NB4 (cell line): ENCODE results near the gene EFCC1.
A peak's percentile ranks its signal among the peaks of the same experiment; 100 is the strongest.

ENCODE experiments used
- DNase-seq: peaks from one replicate; pipeline ENCODE4 v3.0.0; 2010; ENCODE audit warnings: low read depth
- H3K4me3 ChIP-seq: one replicate; pipeline ENCODE4 v1.5.1; 2011; ENCODE audit warnings: mild to moderate bottlenecking, low read depth, low read length, moderate library complexity
- MYC ChIP-seq: IDR thresholded peaks from 2 replicates; pipeline ENCODE4 v1.6.1; 2011; ENCODE audit warnings: low read depth, low read length
- POLR2A ChIP-seq: IDR thresholded peaks from 2 replicates; pipeline ENCODE4 v1.6.1; 2011; ENCODE audit warnings: mild to moderate bottlenecking; ENCODE audit not compliant: insufficient read length; ENCODE audit errors: extremely low read depth
- TF ChIP-seq, protein P1 (sequence below): IDR thresholded peaks from 2 replicates; pipeline ENCODE4 v1.6.1; 2011; ENCODE audit warnings: low read depth, low read length
- TF ChIP-seq, protein P2 (sequence below): IDR thresholded peaks from one replicate; pipeline ENCODE4 v1.5.1; 2012; ENCODE audit warnings: low read depth, low read length

EFCC1 gene

GRCh38 chr3:129070086-129070885 is 69.2 kb downstream of the EFCC1 start:
- no peak overlapping the region for H3K4me3 ChIP-seq
- TF ChIP-seq, protein P1, sequence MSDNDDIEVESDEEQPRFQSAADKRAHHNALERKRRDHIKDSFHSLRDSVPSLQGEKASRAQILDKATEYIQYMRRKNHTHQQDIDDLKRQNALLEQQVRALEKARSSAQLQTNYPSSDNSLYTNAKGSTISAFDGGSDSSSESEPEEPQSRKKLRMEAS, result peak; percentile 32
- TF ChIP-seq, protein P2, sequence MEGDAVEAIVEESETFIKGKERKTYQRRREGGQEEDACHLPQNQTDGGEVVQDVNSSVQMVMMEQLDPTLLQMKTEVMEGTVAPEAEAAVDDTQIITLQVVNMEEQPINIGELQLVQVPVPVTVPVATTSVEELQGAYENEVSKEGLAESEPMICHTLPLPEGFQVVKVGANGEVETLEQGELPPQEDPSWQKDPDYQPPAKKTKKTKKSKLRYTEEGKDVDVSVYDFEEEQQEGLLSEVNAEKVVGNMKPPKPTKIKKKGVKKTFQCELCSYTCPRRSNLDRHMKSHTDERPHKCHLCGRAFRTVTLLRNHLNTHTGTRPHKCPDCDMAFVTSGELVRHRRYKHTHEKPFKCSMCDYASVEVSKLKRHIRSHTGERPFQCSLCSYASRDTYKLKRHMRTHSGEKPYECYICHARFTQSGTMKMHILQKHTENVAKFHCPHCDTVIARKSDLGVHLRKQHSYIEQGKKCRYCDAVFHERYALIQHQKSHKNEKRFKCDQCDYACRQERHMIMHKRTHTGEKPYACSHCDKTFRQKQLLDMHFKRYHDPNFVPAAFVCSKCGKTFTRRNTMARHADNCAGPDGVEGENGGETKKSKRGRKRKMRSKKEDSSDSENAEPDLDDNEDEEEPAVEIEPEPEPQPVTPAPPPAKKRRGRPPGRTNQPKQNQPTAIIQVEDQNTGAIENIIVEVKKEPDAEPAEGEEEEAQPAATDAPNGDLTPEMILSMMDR, result no peak
- no peak for TF ChIP-seq POLR2A
- no peak for TF ChIP-seq MYC
- peak; percentile 25 for DNase-seq

DNA sequence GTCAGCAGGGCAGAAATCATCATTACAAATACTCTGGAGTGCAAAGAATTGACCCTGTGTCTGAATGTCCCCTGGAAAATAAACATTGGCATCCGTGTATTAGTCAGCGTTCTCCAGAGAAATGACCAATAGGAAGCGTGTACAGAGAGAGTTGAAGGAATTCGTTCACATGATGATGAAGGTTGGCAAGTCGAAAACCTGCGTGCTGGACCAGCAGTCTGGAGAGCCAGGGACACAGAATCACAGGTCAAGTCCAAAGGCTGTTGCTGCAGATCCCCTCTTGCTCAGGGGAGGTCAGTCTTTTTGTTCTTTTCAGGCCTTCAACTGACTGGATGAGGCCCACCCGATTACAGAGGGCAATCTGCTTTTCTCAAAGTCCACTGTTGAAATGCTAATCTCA is 76.1 kb downstream of the EFCC1 start:
- TF ChIP-seq MYC (no peak), POLR2A (no peak)
- TF ChIP-seq, protein P2, result no peak
- TF ChIP-seq, protein P1, result no peak
- no peak for DNase-seq
- no peak overlapping the region for H3K4me3 ChIP-seq

DNA sequence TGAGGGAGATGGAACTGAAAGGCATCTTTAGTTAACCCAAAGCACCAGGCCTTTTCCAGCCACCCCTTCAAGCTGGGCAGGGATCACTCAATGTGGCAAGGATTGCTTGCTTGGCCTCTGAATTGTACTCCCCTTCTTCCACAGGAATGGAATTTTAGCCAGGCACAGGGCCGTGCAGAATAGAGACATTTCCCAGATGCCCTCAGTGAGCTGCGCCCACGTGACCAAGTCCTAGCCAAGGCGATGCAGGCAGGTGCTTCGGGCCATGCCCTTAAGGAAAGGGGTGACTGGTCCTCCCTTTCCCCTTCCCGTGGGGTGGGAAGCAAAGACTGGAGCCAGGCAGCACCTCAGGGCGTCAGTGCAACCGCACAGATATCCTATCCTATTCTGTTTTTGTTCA is 77.4 kb downstream of the EFCC1 start:
- no peak overlapping the region for H3K4me3 ChIP-seq
- no peak for DNase-seq
- TF ChIP-seq MYC, result no peak
- TF ChIP-seq, protein P1, result no peak
- TF ChIP-seq, protein P2, result no peak

- H3K4me3 ChIP-seq, result no peak overlapping the region
- no peak for DNase-seq
- TF ChIP-seq MYC (no peak), POLR2A (no peak)
- TF ChIP-seq, protein P2, result no peak
- TF ChIP-seq, protein P1, result no peak
Observed at GRCh38 chr3:129081503-129081902, 80.4 kb downstream of the EFCC1 start.

GRCh38 chr3:129082026-129082425 is 80.9 kb downstream of the EFCC1 start:
- DNase-seq, result no peak
- TF ChIP-seq, protein P1, result no peak
- no peak for TF ChIP-seq MYC
- no peak for TF ChIP-seq POLR2A
- TF ChIP-seq, protein P2, result no peak
- H3K4me3 ChIP-seq, result no peak overlapping the region
